GM18519 (cell line): Measurements from ENCODE around the gene EIF3K.

ENCODE experiments used
- ATAC-seq: cut with Tn5 transposase; IDR thresholded peaks from one replicate; pipeline ENCODE4 v1.9.1; 2021; ENCODE audit warnings: mild to moderate bottlenecking, moderate library complexity; ENCODE audit not compliant: unreplicated experiment, low FRiP score

The EIF3K gene

DNA sequence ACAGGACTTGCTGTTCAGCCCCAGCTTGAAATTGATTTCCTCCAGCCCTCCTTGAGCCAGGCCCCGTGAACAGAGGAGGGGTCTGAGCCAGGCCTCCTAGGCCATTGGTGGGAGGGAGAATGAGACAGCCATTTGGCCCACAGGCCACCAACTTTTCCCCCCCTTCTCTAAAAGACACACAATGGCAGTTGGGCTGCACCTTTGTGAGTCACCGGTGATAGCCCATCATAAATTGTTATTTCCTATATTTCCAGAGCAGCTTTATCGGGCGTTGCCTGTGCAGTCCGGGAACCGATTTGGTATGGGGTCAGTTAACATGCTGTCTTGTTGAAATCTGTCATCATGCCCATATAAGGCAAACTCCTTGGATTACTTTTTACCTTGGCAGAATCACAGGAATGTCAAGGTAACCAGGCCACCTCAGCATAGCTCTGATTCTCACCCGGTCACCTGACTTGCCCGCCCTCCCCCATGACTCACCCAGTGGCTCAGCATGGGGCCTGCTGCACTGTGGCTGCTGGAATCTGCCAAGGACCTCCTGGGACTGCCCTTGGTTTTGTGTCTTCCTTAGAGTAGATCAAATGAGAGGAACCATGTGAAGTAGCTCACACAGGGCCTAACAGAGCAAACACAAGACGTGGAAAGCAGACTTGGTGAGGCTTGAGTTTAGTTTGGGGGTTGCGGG lies 64.5 kb downstream of the EIF3K start:
- no peak for ATAC-seq

GRCh38 chr19:38684078-38684861 lies 65.3 kb downstream of the EIF3K start:
- no peak for ATAC-seq

GRCh38 chr19:38684862-38685665 lies 66.1 kb downstream of the EIF3K start:
- no peak for ATAC-seq

DNA sequence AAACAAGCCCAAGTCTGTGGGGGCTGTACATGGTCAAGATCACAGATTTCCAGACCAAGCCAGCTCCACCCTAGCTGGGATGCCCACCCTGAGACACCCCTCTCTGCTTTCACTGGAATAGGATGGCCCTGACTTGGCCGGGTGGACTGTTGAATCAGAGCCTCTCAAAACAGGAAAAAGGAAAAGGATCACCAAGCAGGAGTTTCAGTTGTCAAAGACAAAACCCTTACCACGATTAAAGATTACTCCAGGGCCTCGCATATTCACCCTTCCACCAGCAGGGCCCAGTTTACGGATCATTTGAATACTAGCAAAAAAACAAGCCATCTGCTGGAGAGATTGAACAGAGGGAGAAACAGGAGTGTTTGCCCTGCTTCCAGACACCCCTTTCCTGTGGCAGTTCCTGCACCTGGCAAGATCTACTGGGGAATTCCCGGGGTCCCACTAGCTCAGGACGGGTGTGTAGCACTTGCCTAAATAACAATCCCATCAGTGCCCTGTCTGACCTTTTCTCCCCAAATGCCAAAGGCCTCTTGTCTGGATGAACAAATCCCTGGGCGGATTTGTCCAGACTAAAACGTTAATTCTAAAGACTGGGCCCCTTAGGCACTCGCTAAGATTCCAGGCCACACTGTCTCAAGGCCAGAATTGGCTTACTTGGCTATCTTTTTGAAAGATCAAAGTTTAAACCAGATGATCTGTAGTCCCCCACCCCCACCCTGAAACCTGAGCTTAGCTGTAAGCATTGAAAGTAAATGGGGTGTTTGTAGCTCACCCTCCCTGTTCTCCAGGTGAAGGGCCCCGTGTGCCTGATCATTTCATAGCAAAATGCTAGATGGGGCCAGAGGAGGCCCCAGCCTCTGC lies 66.9 kb downstream of the EIF3K start:
- no peak for ATAC-seq

GRCh38 chr19:38686530-38686888 lies 67.5 kb downstream of the EIF3K start:
- no peak for ATAC-seq
